Astrocyte (in vitro differentiated cells and primary cell): Measurements from ENCODE around the gene CASP3. TPM values are rescaled to one million over a fixed set of nuclear protein-coding genes. Genes with fewer than 3 reads are reported as not detected.

Source experiments
- DNase-seq: peaks from one replicate; pipeline ENCODE4 v3.0.0-alpha.2; 2010; ENCODE audit warnings: low read depth
- FAIRE-seq: peaks from 2 replicates; lab custom pipeline; 2011; peaks lifted over from hg19 to GRCh38; lab: Jason Lieb, UNC
- H2AFZ ChIP-seq: 2 replicates; pipeline ENCODE4 v1.6.0; 2012; ENCODE audit warnings: low read depth, low read length, inconsistent platforms
- H3K27ac ChIP-seq: 2 replicates; pipeline ENCODE4 v1.5.1; 2011; ENCODE audit warnings: low read depth, low read length, inconsistent platforms
- H3K27me3 ChIP-seq: 2 replicates; pipeline ENCODE4 v1.6.0; 2011; ENCODE audit warnings: low read length, inconsistent platforms; ENCODE audit not compliant: insufficient read depth
- H3K36me3 ChIP-seq: 2 replicates; pipeline ENCODE4 v1.5.1; 2011; ENCODE audit warnings: low read length, inconsistent platforms; ENCODE audit not compliant: insufficient read depth
- H3K4me1 ChIP-seq: 2 replicates; pipeline ENCODE4 v1.5.1; 2011; ENCODE audit warnings: low read length, inconsistent platforms; ENCODE audit not compliant: insufficient read depth
- H3K4me2 ChIP-seq: 2 replicates; pipeline ENCODE4 v1.6.0; 2012; ENCODE audit warnings: low read length, inconsistent platforms
- H3K4me3 ChIP-seq: 2 replicates; pipeline ENCODE4 v1.5.1; 2011; ENCODE audit warnings: low read depth, mild to moderate bottlenecking, low read length, inconsistent platforms; ENCODE audit not compliant: insufficient read depth
- H3K79me2 ChIP-seq: 2 replicates; pipeline ENCODE4 v1.6.0; 2012; ENCODE audit warnings: mild to moderate bottlenecking, low read length, inconsistent platforms; ENCODE audit not compliant: insufficient read depth
- H3K9ac ChIP-seq: 2 replicates; pipeline ENCODE4 v1.6.0; 2012; ENCODE audit warnings: mild to moderate bottlenecking, low read length, inconsistent platforms
- H3K9me3 ChIP-seq: 2 replicates; pipeline ENCODE4 v1.5.1; 2012; ENCODE audit warnings: low read depth, mild to moderate bottlenecking, low read length, inconsistent platforms; ENCODE audit not compliant: insufficient read depth
- H4K20me1 ChIP-seq: 2 replicates; pipeline ENCODE4 v1.6.0; 2012; ENCODE audit warnings: low read length, inconsistent platforms; ENCODE audit not compliant: insufficient read depth
- H3K27ac Mint-ChIP-seq: one replicate; pipeline ENCODE4 v1.8.0; 2021; ENCODE audit warnings: mild to moderate bottlenecking, mixed read lengths; ENCODE audit not compliant: unreplicated experiment
- H3K27me3 Mint-ChIP-seq: one replicate; pipeline ENCODE4 v1.8.0; 2021; ENCODE audit warnings: low read depth, mixed read lengths; ENCODE audit not compliant: unreplicated experiment
- H3K36me3 Mint-ChIP-seq: one replicate; pipeline ENCODE4 v1.8.0; 2021; ENCODE audit warnings: low read depth, mixed read lengths; ENCODE audit not compliant: unreplicated experiment
- H3K4me1 Mint-ChIP-seq: one replicate; pipeline ENCODE4 v1.8.0; 2021; ENCODE audit warnings: low read depth, mixed read lengths; ENCODE audit not compliant: unreplicated experiment
- H3K4me3 Mint-ChIP-seq: one replicate; pipeline ENCODE4 v1.8.0; 2021; ENCODE audit warnings: mild to moderate bottlenecking, moderate library complexity, mixed read lengths; ENCODE audit not compliant: unreplicated experiment
- H3K9me3 Mint-ChIP-seq: one replicate; pipeline ENCODE4 v1.8.0; 2021; ENCODE audit warnings: mild to moderate bottlenecking, mixed read lengths; ENCODE audit not compliant: unreplicated experiment
- CTCF ChIP-seq: IDR thresholded peaks from 2 replicates; pipeline ENCODE4 v1.5.1; 2011; ENCODE audit warnings: low read depth, mild to moderate bottlenecking, inconsistent platforms, low read length, moderate library complexity; ENCODE audit not compliant: insufficient read depth
- EZH2 ChIP-seq: IDR thresholded peaks from 2 replicates; pipeline ENCODE4 v1.6.1; 2012; ENCODE audit warnings: mild to moderate bottlenecking, low read length, inconsistent platforms; ENCODE audit not compliant: insufficient read depth
- total RNA-seq: library from RNA; stranded (reverse); gene quantifications from 2 replicates; pipeline ENCODE4 v1.2.1, GENCODE V29; 2021

The CASP3 gene
- total RNA-seq, 1 donor from 2014 or later, result 44.8 TPM

- Histone ChIP-seq H3K4me2 (no peak overlapping the region), H3K9ac (no peak overlapping the region), H3K79me2 (no peaks in the 10 kb centered on the region), H3K27ac (no peak overlapping the region), H2AFZ (no peak overlapping the region), H3K36me3 (no peaks in the 10 kb centered on the region), H3K4me1 (no peaks in the 10 kb centered on the region), H3K4me3 (no peak overlapping the region), H3K9me3 (no peaks in the 10 kb centered on the region), H3K27me3 (no peaks in the 10 kb centered on the region), H4K20me1 (no peaks in the 10 kb centered on the region)
- Mint-ChIP-seq H3K9me3 (no peaks in the 10 kb centered on the region), H3K36me3 (peaks cover 10% of the 10 kb centered on the region), H3K4me3 (no peak overlapping the region), H3K27me3 (no peaks in the 10 kb centered on the region), H3K27ac (no peak overlapping the region), H3K4me1 (no peaks in the 10 kb centered on the region)
- FAIRE-seq (no peak), DNase-seq (no peak)
- TF ChIP-seq EZH2, result no peak
- no peak for TF ChIP-seq CTCF
Measured at GRCh38 chr4:184620212-184620867, 28.9 kb downstream of the CASP3 start.

DNA sequence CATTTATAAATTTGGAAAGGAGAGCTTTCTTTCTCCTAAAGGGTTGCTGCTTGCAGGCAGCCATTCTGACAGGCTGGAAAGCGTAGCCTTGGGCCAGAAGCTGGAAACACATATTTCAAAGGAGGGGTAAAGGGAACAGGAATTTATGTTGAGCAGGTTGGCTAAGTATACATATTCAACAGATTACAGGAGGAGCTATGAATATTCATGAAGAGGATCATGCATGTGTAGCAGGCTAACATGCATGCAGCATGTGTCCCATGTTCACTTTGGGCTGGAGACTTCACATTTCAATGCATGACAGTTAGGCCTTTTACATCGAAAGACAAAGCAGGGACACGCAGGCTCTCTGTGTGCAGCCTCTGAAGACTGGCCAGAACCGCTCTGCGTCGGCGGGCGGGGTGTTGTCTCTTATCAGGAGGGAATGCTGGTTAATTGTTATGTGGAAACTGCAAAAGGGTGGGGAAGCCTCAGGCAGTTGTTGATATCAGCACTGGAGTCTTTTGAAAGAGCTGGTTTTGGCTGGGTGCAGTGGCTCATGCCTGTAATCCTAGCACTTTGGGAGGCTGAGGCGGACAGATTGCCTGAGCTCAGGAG lies 31.5 kb downstream of the CASP3 start:
- no peaks in the 10 kb centered on the region for H3K27me3 Mint-ChIP-seq
- Histone ChIP-seq H3K9ac (no peak overlapping the region), H4K20me1 (no peaks in the 10 kb centered on the region), H3K27ac (no peak overlapping the region), H2AFZ (no peak overlapping the region), H3K4me2 (no peak overlapping the region), H3K36me3 (no peaks in the 10 kb centered on the region), H3K79me2 (no peaks in the 10 kb centered on the region), H3K4me1 (no peaks in the 10 kb centered on the region), H3K4me3 (no peak overlapping the region), H3K9me3 (peaks cover 4% of the 10 kb centered on the region), H3K27me3 (no peaks in the 10 kb centered on the region)
- no peak for TF ChIP-seq EZH2
- TF ChIP-seq CTCF, result no peak
- FAIRE-seq (no peak), DNase-seq (no peak)
- H3K4me1 Mint-ChIP-seq, result no peaks in the 10 kb centered on the region
- H3K4me3 Mint-ChIP-seq, result no peak overlapping the region
- no peak overlapping the region for H3K27ac Mint-ChIP-seq
- peaks cover 9% of the 10 kb centered on the region for H3K9me3 Mint-ChIP-seq
- H3K36me3 Mint-ChIP-seq, result peaks cover 6% of the 10 kb centered on the region
